ENCODE results near the gene PEAK1.
"Not testable (repeated sequence)": the region's sequence is repeated elsewhere in the genome, so short reads cannot be mapped to it uniquely, and the experiment has no call there.

Gene PEAK1

GRCh38 chr15:77406173-77406759 lies 13.6 kb downstream of the PEAK1 start:
- not testable (repeated sequence) for DNase-seq (ENCODE audit: low read depth in 1 of 2, low spot score in 1 of 2); H3K27me3 ChIP-seq (ENCODE audit: insufficient read depth, poor library complexity, severe bottlenecking); H3K27ac ChIP-seq (replicated peaks); H3K4me3 ChIP-seq (replicated peaks; ENCODE audit: insufficient read depth, low read length)
- TF ChIP-seq SPI1 (IDR thresholded peaks at IDR 0.05; ENCODE audit: borderline replicate concordance, low read depth) = peak; percentile 81

- Histone ChIP-seq H3K27me3 (ENCODE audit: insufficient read depth, poor library complexity, severe bottlenecking) (no peaks in the 10 kb centered on the region), H3K4me3 (replicated peaks; ENCODE audit: insufficient read depth, low read length) (no peak overlapping the region), H3K27ac (replicated peaks) (no peak overlapping the region)
- DNase-seq (ENCODE audit: low read depth in 1 of 2, low spot score in 1 of 2) = no peak
- TF ChIP-seq REST (IDR thresholded peaks at IDR 0.05; ENCODE audit: insufficient replicate concordance, low read depth) = no peak
- no peak for TF ChIP-seq SPI1 (IDR thresholded peaks at IDR 0.05; ENCODE audit: borderline replicate concordance, low read depth)
- TF ChIP-seq POLR2AphosphoS5 (IDR thresholded peaks at IDR 0.05; ENCODE audit: low read depth) = no peak
- no peak for TF ChIP-seq GABPA (IDR thresholded peaks at IDR 0.05; ENCODE audit: low read depth)
- TF ChIP-seq CTCF (IDR thresholded peaks at IDR 0.05; ENCODE audit: insufficient read depth, low read length) = no peak
These were observed 17.0 kb downstream of the PEAK1 start for GRCh38 chr15:77402740-77403379.

GRCh38 chr15:77400258-77400657 lies 19.6 kb downstream of the PEAK1 start:
- H3K4me3 ChIP-seq (replicated peaks; ENCODE audit: insufficient read depth, low read length) = no peak overlapping the region
- DNase-seq (ENCODE audit: low read depth in 1 of 2, low spot score in 1 of 2) = no peak
- H3K27me3 ChIP-seq (ENCODE audit: insufficient read depth, poor library complexity, severe bottlenecking) = no peaks in the 10 kb centered on the region
- no peak for TF ChIP-seq GABPA (IDR thresholded peaks at IDR 0.05; ENCODE audit: low read depth)
- no peak for TF ChIP-seq REST (IDR thresholded peaks at IDR 0.05; ENCODE audit: insufficient replicate concordance, low read depth)
- no peak for TF ChIP-seq POLR2AphosphoS5 (IDR thresholded peaks at IDR 0.05; ENCODE audit: low read depth)
- TF ChIP-seq SPI1 (IDR thresholded peaks at IDR 0.05; ENCODE audit: borderline replicate concordance, low read depth) = no peak
- TF ChIP-seq CTCF (IDR thresholded peaks at IDR 0.05; ENCODE audit: insufficient read depth, low read length) = no peak
- H3K27ac ChIP-seq (replicated peaks) = no peak overlapping the region

GRCh38 chr15:77398927-77399326 lies 21.0 kb downstream of the PEAK1 start:
- no peak for TF ChIP-seq POLR2AphosphoS5 (IDR thresholded peaks at IDR 0.05; ENCODE audit: low read depth)
- TF ChIP-seq GABPA (IDR thresholded peaks at IDR 0.05; ENCODE audit: low read depth) = no peak
- TF ChIP-seq CTCF (IDR thresholded peaks at IDR 0.05; ENCODE audit: insufficient read depth, low read length) = no peak
- TF ChIP-seq REST (IDR thresholded peaks at IDR 0.05; ENCODE audit: insufficient replicate concordance, low read depth) = no peak
- TF ChIP-seq SPI1 (IDR thresholded peaks at IDR 0.05; ENCODE audit: borderline replicate concordance, low read depth) = no peak
- DNase-seq (ENCODE audit: low read depth in 1 of 2, low spot score in 1 of 2) = no peak
- H3K27me3 ChIP-seq (ENCODE audit: insufficient read depth, poor library complexity, severe bottlenecking) = no peaks in the 10 kb centered on the region
- no peak overlapping the region for H3K4me3 ChIP-seq (replicated peaks; ENCODE audit: insufficient read depth, low read length)
- H3K27ac ChIP-seq (replicated peaks) = no peak overlapping the region
